ENCODE measurements around the gene H3-3A.

DNA sequence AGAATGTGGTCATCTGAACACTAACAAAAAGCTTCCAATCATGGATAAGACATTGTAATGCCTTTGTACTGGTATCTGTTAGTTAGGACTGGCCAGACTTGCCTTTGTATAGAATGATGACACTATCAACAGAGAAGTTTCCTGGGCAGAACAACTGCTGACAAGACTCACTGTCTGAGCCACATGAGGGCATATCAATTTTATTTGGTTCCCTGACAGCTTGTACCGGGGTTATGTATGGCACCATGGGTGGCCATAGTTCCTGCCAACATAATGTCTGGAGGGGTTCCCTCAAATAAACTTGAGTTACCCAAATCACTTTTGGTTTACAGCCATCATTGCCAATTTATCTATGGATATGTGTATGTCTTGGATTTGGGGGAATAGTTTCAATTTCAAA, 13.6 kb upstream of the H3-3A start:
- TF ChIP-seq, protein P1, sequence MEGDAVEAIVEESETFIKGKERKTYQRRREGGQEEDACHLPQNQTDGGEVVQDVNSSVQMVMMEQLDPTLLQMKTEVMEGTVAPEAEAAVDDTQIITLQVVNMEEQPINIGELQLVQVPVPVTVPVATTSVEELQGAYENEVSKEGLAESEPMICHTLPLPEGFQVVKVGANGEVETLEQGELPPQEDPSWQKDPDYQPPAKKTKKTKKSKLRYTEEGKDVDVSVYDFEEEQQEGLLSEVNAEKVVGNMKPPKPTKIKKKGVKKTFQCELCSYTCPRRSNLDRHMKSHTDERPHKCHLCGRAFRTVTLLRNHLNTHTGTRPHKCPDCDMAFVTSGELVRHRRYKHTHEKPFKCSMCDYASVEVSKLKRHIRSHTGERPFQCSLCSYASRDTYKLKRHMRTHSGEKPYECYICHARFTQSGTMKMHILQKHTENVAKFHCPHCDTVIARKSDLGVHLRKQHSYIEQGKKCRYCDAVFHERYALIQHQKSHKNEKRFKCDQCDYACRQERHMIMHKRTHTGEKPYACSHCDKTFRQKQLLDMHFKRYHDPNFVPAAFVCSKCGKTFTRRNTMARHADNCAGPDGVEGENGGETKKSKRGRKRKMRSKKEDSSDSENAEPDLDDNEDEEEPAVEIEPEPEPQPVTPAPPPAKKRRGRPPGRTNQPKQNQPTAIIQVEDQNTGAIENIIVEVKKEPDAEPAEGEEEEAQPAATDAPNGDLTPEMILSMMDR (IDR thresholded peaks at IDR 0.05), result no peak
- TF ChIP-seq POLR2A (IDR thresholded peaks at IDR 0.05), result no peak

Measured in Peyer's patch (tissue), 4 donors.